HG03025 (cell line): ENCODE results near the gene ZNF362.
"Not testable (repeated sequence)": the region's sequence is repeated elsewhere in the genome, so short reads cannot be mapped to it uniquely, and the experiment has no call there.

Source experiments
- ATAC-seq: cut with Tn5 transposase; IDR thresholded peaks from one replicate; pipeline ENCODE4 v1.9.1; 2021; ENCODE audit warnings: mild to moderate bottlenecking, moderate library complexity; ENCODE audit not compliant: unreplicated experiment, low FRiP score

The ZNF362 gene

GRCh38 chr1:33301273-33301984 is 45.1 kb downstream of the ZNF362 start:
- no peak for ATAC-seq

- ATAC-seq = no peak
These were observed 46.0 kb downstream of the ZNF362 start for GRCh38 chr1:33302325-33302724.

GRCh38 chr1:33305016-33305415 is 48.7 kb downstream of the ZNF362 start:
- no peak for ATAC-seq

- ATAC-seq = no peak
These were observed 49.7 kb downstream of the ZNF362 start for GRCh38 chr1:33305816-33306652.

GRCh38 chr1:33306653-33307493 is 50.6 kb downstream of the ZNF362 start:
- no peak for ATAC-seq

- ATAC-seq = no peak
These were observed 51.2 kb downstream of the ZNF362 start for GRCh38 chr1:33307494-33307864.

- ATAC-seq = not testable (repeated sequence)
These were observed 53.1 kb downstream of the ZNF362 start for GRCh38 chr1:33309351-33309750.

- ATAC-seq = no peak
These were observed 54.4 kb downstream of the ZNF362 start for GRCh38 chr1:33310702-33311101.

GRCh38 chr1:33311706-33312412 is 55.6 kb downstream of the ZNF362 start:
- no peak for ATAC-seq

- no peak for ATAC-seq
These were observed 56.1 kb downstream of the ZNF362 start for GRCh38 chr1:33312413-33312749.

- no peak for ATAC-seq
These were observed 58.1 kb downstream of the ZNF362 start for GRCh38 chr1:33314416-33314815.

- no peak for ATAC-seq
These were observed 60.3 kb downstream of the ZNF362 start for GRCh38 chr1:33316601-33317000.

GRCh38 chr1:33317354-33317753 is 61.1 kb downstream of the ZNF362 start:
- ATAC-seq = no peak

- no peak for ATAC-seq
These were observed 61.7 kb downstream of the ZNF362 start for GRCh38 chr1:33317946-33318345.

GRCh38 chr1:33319186-33319948 is 63.1 kb downstream of the ZNF362 start:
- no peak for ATAC-seq

- ATAC-seq = no peak
These were observed 63.8 kb downstream of the ZNF362 start for GRCh38 chr1:33319949-33320618.

- ATAC-seq = no peak
These were observed 64.4 kb downstream of the ZNF362 start, which contains the start of gene A3GALT2 for GRCh38 chr1:33320619-33321165. Gene A3GALT2, minus strand, starts transcription at chr1:33321098. Its CDS starts 0 bp downstream, at chr1:33321098.

GRCh38 chr1:33321178-33321577 is 64.9 kb downstream of the ZNF362 start:
- ATAC-seq = no peak

GRCh38 chr1:33322109-33322508 is 65.8 kb downstream of the ZNF362 start:
- ATAC-seq = no peak
